WI38 (cell line): ENCODE results near the gene PTGER3.

ENCODE experiments used
- H3K4me3 ChIP-seq: 2 replicates; pipeline ENCODE4 v1.5.1; 2011; ENCODE audit warnings: low read depth, mild to moderate bottlenecking, control low read depth, low read length
- CTCF ChIP-seq: IDR thresholded peaks from 2 replicates; pipeline ENCODE4 v1.5.1; 2012; ENCODE audit warnings: low read depth, mild to moderate bottlenecking, control low read depth, low read length

PTGER3 gene

GRCh38 chr1:71026093-71026492, 21.5 kb downstream of the PTGER3 start:
- no peak overlapping the region for H3K4me3 ChIP-seq
- TF ChIP-seq CTCF: no peak

GRCh38 chr1:71023515-71023914, 24.1 kb downstream of the PTGER3 start:
- no peak overlapping the region for H3K4me3 ChIP-seq
- TF ChIP-seq CTCF: no peak

- H3K4me3 ChIP-seq: no peak overlapping the region
- no peak for TF ChIP-seq CTCF
Measured at GRCh38 chr1:71019233-71019969, 28.2 kb downstream of the PTGER3 start.

- TF ChIP-seq CTCF: no peak
- no peak overlapping the region for H3K4me3 ChIP-seq
Measured at GRCh38 chr1:71018791-71019190, 28.8 kb downstream of the PTGER3 start.

- H3K4me3 ChIP-seq: no peak overlapping the region
- TF ChIP-seq CTCF: no peak
Measured at GRCh38 chr1:71015745-71016144, 31.9 kb downstream of the PTGER3 start.

- no peak for TF ChIP-seq CTCF
- no peak overlapping the region for H3K4me3 ChIP-seq
Measured at GRCh38 chr1:71014178-71014579, 33.4 kb downstream of the PTGER3 start.

- no peak overlapping the region for H3K4me3 ChIP-seq
- TF ChIP-seq CTCF: no peak
Measured at GRCh38 chr1:71002709-71003475, 44.7 kb downstream of the PTGER3 start.
